Measurements from ENCODE around the gene COL6A3.

Gene COL6A3

DNA sequence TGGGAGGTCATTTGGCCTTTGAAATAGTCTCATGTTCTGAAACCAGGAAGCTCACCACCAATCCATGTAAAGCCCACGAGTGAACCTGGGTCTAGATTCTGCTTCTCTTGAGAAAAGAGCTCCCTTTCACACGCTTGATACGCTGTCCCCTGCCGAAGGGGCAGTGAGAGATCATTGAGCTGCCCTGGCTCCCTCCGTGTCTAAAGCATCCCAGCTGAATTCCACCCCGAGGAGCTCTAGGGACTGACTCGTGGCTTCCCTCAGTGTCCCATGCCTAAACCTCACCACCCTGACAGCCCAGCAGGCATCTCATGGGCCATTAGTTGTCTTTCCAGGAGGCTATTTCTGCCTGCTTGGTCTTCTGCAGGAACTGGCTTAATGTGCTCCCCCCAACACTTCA lies 68.6 kb downstream of the COL6A3 start:
- TF ChIP-seq OSR2 (tag by site-specific recombination; IDR thresholded peaks at IDR 0.05) (no peak), ZNF580 (tag by site-specific recombination; IDR thresholded peaks at IDR 0.05) (no peak), GLI4 (tag by site-specific recombination; IDR thresholded peaks at IDR 0.05) (no peak), ZNF433 (tag by site-specific recombination; IDR thresholded peaks at IDR 0.05; ENCODE audit: low read depth) (no peak), TRIM28 (IDR thresholded peaks at IDR 0.05; ENCODE audit: borderline replicate concordance, low read length) (no peak), ZNF133 (tag by site-specific recombination; IDR thresholded peaks at IDR 0.05) (no peak), ZNF18 (tag by site-specific recombination; IDR thresholded peaks at IDR 0.05) (no peak), ZFP3 (tag by site-specific recombination; IDR thresholded peaks at IDR 0.05; ENCODE audit: low read depth) (no peak)
- CTCF ChIA-PET: interaction anchor here (0.7 to 1.0 kb wide), 2 partner anchors 11 to 1911 kb away, joined by 3 read pairs; no protein-coding TSS in a partner anchor
- no peaks in the 10 kb centered on the region for H3K36me3 ChIP-seq (ENCODE audit: control insufficient read depth in 2 of 2, insufficient read depth in 1 of 2, low read length in 2 of 2)
- H3K27ac ChIP-seq (ENCODE audit: extremely low read depth, low read depth, low read length): no peak overlapping the region
- POLR2A ChIA-PET: no interaction called here
- no peak overlapping the region for H3K4me3 ChIP-seq (ENCODE audit: low read depth, low read length)
- H3K9me3 ChIP-seq (ENCODE audit: control insufficient read depth, insufficient read depth, low read depth, low read length): no peaks in the 10 kb centered on the region
- no peaks in the 10 kb centered on the region for H3K4me1 ChIP-seq (ENCODE audit: control insufficient read depth, insufficient read depth, low read length)

- H3K36me3 ChIP-seq (ENCODE audit: control insufficient read depth in 2 of 2, insufficient read depth in 1 of 2, low read length in 2 of 2): no peaks in the 10 kb centered on the region
- CTCF ChIA-PET: interaction anchor here (0.5 to 1.0 kb wide), 3 partner anchors 11 to 1911 kb away, joined by 3 read pairs; no protein-coding TSS in a partner anchor
- H3K27ac ChIP-seq (ENCODE audit: extremely low read depth, low read depth, low read length): no peak overlapping the region
- POLR2A ChIA-PET: no interaction called here
- no peaks in the 10 kb centered on the region for H3K9me3 ChIP-seq (ENCODE audit: control insufficient read depth, insufficient read depth, low read depth, low read length)
- no peaks in the 10 kb centered on the region for H3K4me1 ChIP-seq (ENCODE audit: control insufficient read depth, insufficient read depth, low read length)
- TF ChIP-seq KLF7 (tag by site-specific recombination; IDR thresholded peaks at IDR 0.05; ENCODE audit: borderline replicate concordance) (no peak), ZXDB (tag by site-specific recombination; IDR thresholded peaks at IDR 0.05) (no peak), ZNF624 (tag by site-specific recombination; IDR thresholded peaks at IDR 0.05) (no peak), HOXD13 (CRISPR knock-in tag; IDR thresholded peaks at IDR 0.05; ENCODE audit: borderline replicate concordance) (no peak), ZNF707 (tag by site-specific recombination; IDR thresholded peaks at IDR 0.05) (no peak), YY2 (tag by site-specific recombination; IDR thresholded peaks at IDR 0.05) (no peak), ZNF18 (tag by site-specific recombination; IDR thresholded peaks at IDR 0.05) (no peak), ZNF596 (tag by site-specific recombination; IDR thresholded peaks at IDR 0.05) (no peak), ZIC2 (tag by site-specific recombination; IDR thresholded peaks at IDR 0.05) (no peak), ZNF350 (tag by site-specific recombination; IDR thresholded peaks at IDR 0.05) (no peak), ZNF830 (tag by site-specific recombination; IDR thresholded peaks at IDR 0.05; ENCODE audit: low read depth) (no peak)
- TF ChIP-seq, protein P1, sequence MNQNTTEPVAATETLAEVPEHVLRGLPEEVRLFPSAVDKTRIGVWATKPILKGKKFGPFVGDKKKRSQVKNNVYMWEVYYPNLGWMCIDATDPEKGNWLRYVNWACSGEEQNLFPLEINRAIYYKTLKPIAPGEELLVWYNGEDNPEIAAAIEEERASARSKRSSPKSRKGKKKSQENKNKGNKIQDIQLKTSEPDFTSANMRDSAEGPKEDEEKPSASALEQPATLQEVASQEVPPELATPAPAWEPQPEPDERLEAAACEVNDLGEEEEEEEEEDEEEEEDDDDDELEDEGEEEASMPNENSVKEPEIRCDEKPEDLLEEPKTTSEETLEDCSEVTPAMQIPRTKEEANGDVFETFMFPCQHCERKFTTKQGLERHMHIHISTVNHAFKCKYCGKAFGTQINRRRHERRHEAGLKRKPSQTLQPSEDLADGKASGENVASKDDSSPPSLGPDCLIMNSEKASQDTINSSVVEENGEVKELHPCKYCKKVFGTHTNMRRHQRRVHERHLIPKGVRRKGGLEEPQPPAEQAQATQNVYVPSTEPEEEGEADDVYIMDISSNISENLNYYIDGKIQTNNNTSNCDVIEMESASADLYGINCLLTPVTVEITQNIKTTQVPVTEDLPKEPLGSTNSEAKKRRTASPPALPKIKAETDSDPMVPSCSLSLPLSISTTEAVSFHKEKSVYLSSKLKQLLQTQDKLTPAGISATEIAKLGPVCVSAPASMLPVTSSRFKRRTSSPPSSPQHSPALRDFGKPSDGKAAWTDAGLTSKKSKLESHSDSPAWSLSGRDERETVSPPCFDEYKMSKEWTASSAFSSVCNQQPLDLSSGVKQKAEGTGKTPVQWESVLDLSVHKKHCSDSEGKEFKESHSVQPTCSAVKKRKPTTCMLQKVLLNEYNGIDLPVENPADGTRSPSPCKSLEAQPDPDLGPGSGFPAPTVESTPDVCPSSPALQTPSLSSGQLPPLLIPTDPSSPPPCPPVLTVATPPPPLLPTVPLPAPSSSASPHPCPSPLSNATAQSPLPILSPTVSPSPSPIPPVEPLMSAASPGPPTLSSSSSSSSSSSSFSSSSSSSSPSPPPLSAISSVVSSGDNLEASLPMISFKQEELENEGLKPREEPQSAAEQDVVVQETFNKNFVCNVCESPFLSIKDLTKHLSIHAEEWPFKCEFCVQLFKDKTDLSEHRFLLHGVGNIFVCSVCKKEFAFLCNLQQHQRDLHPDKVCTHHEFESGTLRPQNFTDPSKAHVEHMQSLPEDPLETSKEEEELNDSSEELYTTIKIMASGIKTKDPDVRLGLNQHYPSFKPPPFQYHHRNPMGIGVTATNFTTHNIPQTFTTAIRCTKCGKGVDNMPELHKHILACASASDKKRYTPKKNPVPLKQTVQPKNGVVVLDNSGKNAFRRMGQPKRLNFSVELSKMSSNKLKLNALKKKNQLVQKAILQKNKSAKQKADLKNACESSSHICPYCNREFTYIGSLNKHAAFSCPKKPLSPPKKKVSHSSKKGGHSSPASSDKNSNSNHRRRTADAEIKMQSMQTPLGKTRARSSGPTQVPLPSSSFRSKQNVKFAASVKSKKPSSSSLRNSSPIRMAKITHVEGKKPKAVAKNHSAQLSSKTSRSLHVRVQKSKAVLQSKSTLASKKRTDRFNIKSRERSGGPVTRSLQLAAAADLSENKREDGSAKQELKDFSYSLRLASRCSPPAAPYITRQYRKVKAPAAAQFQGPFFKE (tag by site-specific recombination; IDR thresholded peaks at IDR 0.05; ENCODE audit: borderline replicate concordance): no peak
- H3K4me3 ChIP-seq (ENCODE audit: low read depth, low read length): no peak overlapping the region
Observed at GRCh38 chr2:237344942-237345341, 69.0 kb downstream of the COL6A3 start.
